AG09309 (cell line): ENCODE results near the gene AGO1.

Experiments used
- DNase-seq: peaks from one replicate; pipeline ENCODE4 v3.0.0-alpha.2; 2010; ENCODE audit warnings: low read depth
- H3K4me3 ChIP-seq: 2 replicates; pipeline ENCODE4 v1.5.1; 2011; ENCODE audit warnings: mild to moderate bottlenecking, low read depth, low read length, moderate library complexity; ENCODE audit not compliant: control insufficient read depth
- TF ChIP-seq, protein P1 (sequence below): IDR thresholded peaks from 2 replicates; pipeline ENCODE4 v1.5.1; 2011; ENCODE audit warnings: mild to moderate bottlenecking, low read depth, low read length, inconsistent platforms; ENCODE audit not compliant: insufficient read depth, control insufficient read depth; ENCODE audit errors: missing control alignments

Gene AGO1

GRCh38 chr1:35876988-35877387 is 6.0 kb upstream of the AGO1 start:
- no peak for DNase-seq

DNA sequence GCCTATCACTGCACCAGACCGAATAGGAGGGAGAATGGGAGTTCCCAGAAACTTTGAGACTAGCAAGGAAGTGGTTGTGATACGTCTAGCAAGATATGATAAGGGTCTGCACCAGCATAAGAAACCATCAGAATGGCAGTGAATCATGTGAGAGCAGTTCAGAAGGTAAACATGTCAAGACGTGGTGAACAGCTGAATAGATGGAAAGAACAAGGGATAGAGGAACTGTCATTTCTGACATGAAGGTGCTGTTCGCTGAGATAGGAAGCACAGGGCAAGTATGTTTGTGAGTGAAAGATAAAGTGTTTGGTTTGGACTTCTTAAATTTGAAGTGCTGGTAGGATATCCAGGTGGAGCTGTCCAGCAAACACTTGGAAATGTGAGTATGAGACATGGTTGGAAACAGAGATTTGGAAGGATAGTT is 1.1 kb upstream of the AGO1 start:
- no peak overlapping the region for H3K4me3 ChIP-seq
- DNase-seq: no peak
- TF ChIP-seq, protein P1, sequence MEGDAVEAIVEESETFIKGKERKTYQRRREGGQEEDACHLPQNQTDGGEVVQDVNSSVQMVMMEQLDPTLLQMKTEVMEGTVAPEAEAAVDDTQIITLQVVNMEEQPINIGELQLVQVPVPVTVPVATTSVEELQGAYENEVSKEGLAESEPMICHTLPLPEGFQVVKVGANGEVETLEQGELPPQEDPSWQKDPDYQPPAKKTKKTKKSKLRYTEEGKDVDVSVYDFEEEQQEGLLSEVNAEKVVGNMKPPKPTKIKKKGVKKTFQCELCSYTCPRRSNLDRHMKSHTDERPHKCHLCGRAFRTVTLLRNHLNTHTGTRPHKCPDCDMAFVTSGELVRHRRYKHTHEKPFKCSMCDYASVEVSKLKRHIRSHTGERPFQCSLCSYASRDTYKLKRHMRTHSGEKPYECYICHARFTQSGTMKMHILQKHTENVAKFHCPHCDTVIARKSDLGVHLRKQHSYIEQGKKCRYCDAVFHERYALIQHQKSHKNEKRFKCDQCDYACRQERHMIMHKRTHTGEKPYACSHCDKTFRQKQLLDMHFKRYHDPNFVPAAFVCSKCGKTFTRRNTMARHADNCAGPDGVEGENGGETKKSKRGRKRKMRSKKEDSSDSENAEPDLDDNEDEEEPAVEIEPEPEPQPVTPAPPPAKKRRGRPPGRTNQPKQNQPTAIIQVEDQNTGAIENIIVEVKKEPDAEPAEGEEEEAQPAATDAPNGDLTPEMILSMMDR: no peak

More at GRCh38 chr1:35876988-35877387, 6.0 kb upstream of the AGO1 start:
- no peak overlapping the region for H3K4me3 ChIP-seq
- TF ChIP-seq, protein P1: no peak

DNA sequence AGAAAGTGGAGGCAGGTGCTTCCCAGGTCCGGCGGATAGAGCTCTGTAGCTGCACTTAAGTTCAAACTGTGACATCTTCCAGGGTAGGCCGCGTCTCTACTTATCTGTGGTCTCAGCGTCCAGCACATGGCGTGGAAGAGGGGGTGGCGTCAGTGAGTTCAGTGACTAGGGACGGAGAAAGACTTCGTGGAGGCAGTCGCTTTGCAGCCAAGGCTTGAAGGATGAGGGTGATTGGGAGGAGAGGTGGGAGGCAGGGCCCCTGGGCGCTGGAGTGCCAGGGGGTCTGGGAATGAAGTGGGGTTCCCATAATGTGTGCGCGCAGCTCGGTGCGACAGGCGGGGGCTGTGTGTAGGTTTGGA is 444 bp upstream of the AGO1 start:
- no peak for DNase-seq
- TF ChIP-seq, protein P1: no peak

DNA sequence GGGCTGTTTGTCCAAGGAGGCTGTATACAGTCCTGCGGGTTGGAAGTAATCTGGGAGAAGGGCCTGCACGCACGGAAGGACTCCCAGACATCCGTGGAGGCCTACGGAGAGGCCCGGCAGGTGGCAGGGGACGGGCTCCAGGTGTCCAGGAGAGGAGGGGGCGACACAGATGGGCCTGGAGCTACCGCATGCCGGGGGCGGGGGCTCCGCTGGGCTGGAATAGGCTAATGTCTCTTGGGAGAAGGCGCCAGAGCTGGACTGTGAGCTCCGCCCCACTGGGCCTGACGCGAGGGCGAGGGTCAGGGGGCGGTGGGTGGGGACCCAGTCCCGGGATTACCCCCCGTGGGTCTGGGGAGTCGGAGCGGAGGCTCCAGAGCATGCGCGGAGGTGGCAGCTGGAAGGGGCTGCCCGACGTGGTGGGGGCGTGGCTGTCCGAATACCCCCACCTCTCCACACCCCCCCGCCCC is 659 bp downstream of the AGO1 start:
- DNase-seq: no peak
- H3K4me3 ChIP-seq: peak overlapping the region; percentile 100
- TF ChIP-seq, protein P1: no peak

More for the DNA sequence above, 444 bp upstream of the AGO1 start:
- peak overlapping the region; percentile 31 for H3K4me3 ChIP-seq

DNA sequence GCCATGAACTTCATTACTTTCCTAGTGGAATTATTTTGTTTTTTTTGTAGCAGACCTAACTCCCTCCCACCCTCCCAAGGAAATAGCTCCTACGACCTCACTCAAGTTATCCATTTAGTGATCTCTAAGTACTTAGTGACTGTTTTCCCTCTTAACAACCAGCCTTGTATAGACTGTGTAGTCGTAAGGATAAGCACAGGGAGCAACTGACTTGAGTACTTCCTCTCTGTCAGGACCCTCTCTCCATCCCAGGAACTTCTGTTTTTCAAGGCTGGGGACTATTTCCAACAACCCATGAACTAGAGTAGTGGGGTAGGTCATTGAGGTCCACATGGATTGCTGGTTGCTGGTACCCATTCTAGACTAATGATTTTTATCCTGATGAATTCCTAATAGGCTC is 1.9 kb downstream of the AGO1 start:
- DNase-seq: no peak
- TF ChIP-seq, protein P1: no peak
- no peak overlapping the region for H3K4me3 ChIP-seq

GRCh38 chr1:35885961-35886558 is 3.1 kb downstream of the AGO1 start:
- DNase-seq: no peak
- TF ChIP-seq, protein P1: no peak
- no peak overlapping the region for H3K4me3 ChIP-seq
